Measurements from ENCODE around the gene IGHMBP2. TPM values are rescaled to one million over a fixed set of nuclear protein-coding genes. Genes with fewer than 3 reads are reported as not detected.

IGHMBP2 gene
- total and polyA plus RNA-seq, 9 of the 15 experiments (the other 6 are each of a cell fraction or from before 2014, with no cell fraction given) = 1.6 to 24.8 (median 14.5) TPM

GRCh38 chr11:68976563-68976962 lies 72.9 kb downstream of the IGHMBP2 start:
- no peaks in the 10 kb centered on the region for H4K20me1 ChIP-seq (replicated peaks; ENCODE audit: control insufficient read depth, insufficient read depth, low read length)
- no peak overlapping the region for H3K27ac ChIP-seq (ENCODE audit: extremely low read depth, low read depth, low read length)
- POLR2A ChIA-PET = no interaction called here
- no peaks in the 10 kb centered on the region for H3K9me3 ChIP-seq (replicated peaks; ENCODE audit: control insufficient read depth, insufficient read depth, low read depth, low read length)
- ATAC-seq = no peak
- no peak overlapping the region for H2AFZ ChIP-seq (ENCODE audit: low read depth, low read length)
- H3K9me1 ChIP-seq (ENCODE audit: control insufficient read depth, insufficient read depth, low read length) = no peaks in the 10 kb centered on the region
- H3K4me1 ChIP-seq (replicated peaks in 1 of 2; ENCODE audit: control insufficient read depth in 2 of 2, insufficient read depth in 2 of 2, low read length in 2 of 2) = peaks cover 5 to 15% of the 10 kb centered on the region in 2 experiments; a peak in 3 of 5 replicates
- CTCF ChIA-PET (ENCODE audit: low intra/inter-chr PET ratio) = interaction anchor here (1.1 kb wide), 1 partner anchor 1120 kb away, joined by 3 read pairs; no protein-coding TSS in a partner anchor
- H3K27me3 ChIP-seq (ENCODE audit: control insufficient read depth in 2 of 2, insufficient read depth in 2 of 2, low read length in 2 of 2) = peaks cover 24 to 44% of the 10 kb centered on the region in 2 experiments
- H3K9ac ChIP-seq (ENCODE audit: insufficient read depth in 1 of 2, low read depth in 2 of 2, low read length in 2 of 2) = 0 out of 4 replicates have a peak overlapping the region, but pooled peaks of 1 of the 2 experiments have one; percentile 41
- H3K79me2 ChIP-seq (ENCODE audit: control insufficient read depth, insufficient read depth, low read length) = no peaks in the 10 kb centered on the region
- no peak overlapping the region for H3K4me3 ChIP-seq
- TF ChIP-seq TRIM28 (IDR thresholded peaks at IDR 0.05) = no peak
- TF ChIP-seq ARHGAP35 (IDR thresholded peaks at IDR 0.05; ENCODE audit: partially characterized antibody) = no peak
- TF ChIP-seq, protein P1, sequence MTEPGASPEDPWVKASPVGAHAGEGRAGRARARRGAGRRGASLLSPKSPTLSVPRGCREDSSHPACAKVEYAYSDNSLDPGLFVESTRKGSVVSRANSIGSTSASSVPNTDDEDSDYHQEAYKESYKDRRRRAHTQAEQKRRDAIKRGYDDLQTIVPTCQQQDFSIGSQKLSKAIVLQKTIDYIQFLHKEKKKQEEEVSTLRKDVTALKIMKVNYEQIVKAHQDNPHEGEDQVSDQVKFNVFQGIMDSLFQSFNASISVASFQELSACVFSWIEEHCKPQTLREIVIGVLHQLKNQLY (CRISPR knock-in tag; conservative IDR thresholded peaks at IDR 0.05) = no peak
- no peak for TF ChIP-seq SREBF1 (IDR thresholded peaks at IDR 0.05; ENCODE audit: borderline replicate concordance, low read depth, low read length)
- TF ChIP-seq TCF7L2 (IDR thresholded peaks at IDR 0.05; ENCODE audit: low read depth, low read length) = no peak
- no peak for TF ChIP-seq E2F8 (IDR thresholded peaks at IDR 0.05; ENCODE audit: low read depth, partially characterized antibody)
- no peak for TF ChIP-seq ZKSCAN8 (CRISPR knock-in tag; IDR thresholded peaks at IDR 0.05)
- TF ChIP-seq, protein P2, sequence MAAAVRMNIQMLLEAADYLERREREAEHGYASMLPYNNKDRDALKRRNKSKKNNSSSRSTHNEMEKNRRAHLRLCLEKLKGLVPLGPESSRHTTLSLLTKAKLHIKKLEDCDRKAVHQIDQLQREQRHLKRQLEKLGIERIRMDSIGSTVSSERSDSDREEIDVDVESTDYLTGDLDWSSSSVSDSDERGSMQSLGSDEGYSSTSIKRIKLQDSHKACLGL (CRISPR knock-in tag; IDR thresholded peaks at IDR 0.05; ENCODE audit: borderline replicate concordance, poor library complexity, severe bottlenecking) = no peak
- DNase-seq (ENCODE audit: extremely low read depth in 1 of 4, low spot score in 3 of 4) = no peak
- 39% methylated on average over 4 of the region's 4 CpGs for WGBS (ENCODE audit: insufficient coverage, low coverage, missing lambda C conversion rate)
- no peaks in the 10 kb centered on the region for H3K36me3 ChIP-seq (ENCODE audit: control insufficient read depth, insufficient read depth, low read length)
- intact Hi-C loops (cut with micrococcal nuclease) = no loop called here
- in situ Hi-C loops (cut with MboI) = no loop called here
- H3K4me2 ChIP-seq (ENCODE audit: insufficient read depth, low read length) = no peak overlapping the region
- no TSS peak for BruUV-seq (replicated peaks)
- no peak for FAIRE-seq
